Stimulated activated CD4-positive, alpha-beta T cell treated with anti-CD3 and anti-CD28 coated beads, Interleukin-2, amount 100 ng/mL, for 48 hours (primary cell): ENCODE measurements around the gene HOMER1.

Source experiments
- DNase-seq, 2 donors: peaks; one replicate each; pipeline ENCODE4 v3.0.0-alpha.2; 2020

HOMER1 gene

GRCh38 chr5:79488058-79488457, 25.9 kb downstream of the HOMER1 start:
- DNase-seq: no peak

- DNase-seq: no peak
These were observed 26.7 kb downstream of the HOMER1 start for GRCh38 chr5:79487251-79487650.

DNA sequence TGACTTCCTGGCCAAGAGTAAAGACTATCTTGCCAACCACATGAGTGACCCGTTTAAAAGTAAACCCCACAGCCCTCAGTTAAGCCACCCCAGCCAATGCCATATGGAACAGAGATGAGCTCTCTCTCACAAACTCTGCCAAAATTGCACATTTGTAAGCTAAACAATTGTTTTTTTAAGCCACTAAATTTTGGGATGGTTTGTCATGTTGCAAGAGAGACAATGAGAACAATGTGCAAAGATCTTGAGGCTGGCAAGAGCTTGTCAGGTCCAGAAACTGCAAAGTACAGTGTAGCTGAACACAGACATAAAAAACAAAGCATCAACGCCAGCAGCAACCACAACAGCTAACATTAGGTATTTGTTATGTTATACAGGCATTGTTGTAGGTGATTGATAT, 27.8 kb downstream of the HOMER1 start:
- no peak for DNase-seq

- DNase-seq: no peak
These were observed 29.2 kb downstream of the HOMER1 start for GRCh38 chr5:79484731-79485130.

- no peak for DNase-seq
These were observed 32.4 kb downstream of the HOMER1 start for GRCh38 chr5:79481574-79481973.

DNA sequence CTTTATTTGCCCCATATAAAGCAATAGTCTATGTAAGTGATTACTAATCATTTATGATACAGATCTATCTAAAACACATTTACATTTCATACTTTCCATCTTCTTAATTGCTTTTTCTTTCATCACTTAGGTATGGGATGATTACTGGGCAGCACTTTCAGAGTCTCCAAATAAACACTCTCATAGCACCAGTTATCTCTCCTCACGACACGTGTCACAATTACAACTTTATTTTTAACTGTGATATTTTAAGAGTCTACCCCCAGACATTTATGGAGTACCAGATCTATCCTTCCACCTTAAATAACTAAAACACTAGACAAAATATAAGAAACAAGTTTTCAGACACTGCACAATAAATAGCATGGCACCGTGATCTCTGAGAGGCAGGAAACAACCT, 32.9 kb downstream of the HOMER1 start:
- no peak for DNase-seq

GRCh38 chr5:79475152-79475466, 38.8 kb downstream of the HOMER1 start:
- DNase-seq: no peak

GRCh38 chr5:79474367-79475151, 39.4 kb downstream of the HOMER1 start:
- DNase-seq: no peak

DNA sequence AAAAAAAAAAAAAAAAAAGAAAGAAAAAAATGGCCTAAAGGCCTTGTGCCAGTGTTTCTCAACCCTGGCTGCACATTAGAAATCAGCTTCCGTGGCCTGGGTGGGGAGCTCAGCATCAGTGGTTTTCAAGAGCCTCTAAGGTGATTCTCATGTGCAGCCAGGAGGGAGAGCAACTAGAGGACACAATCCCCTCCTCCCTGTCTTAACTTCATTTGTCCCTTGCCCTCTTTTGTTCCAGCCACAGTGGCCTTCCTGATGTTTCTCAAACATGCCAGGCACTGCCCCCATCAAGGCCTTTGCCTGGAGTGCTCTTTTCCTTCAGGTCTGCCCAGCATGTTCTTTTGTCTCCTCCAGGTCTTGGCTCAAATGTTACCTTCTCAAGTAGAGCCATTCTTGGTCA, 42.4 kb downstream of the HOMER1 start:
- DNase-seq: no peak

GRCh38 chr5:79464695-79465332, 49.1 kb downstream of the HOMER1 start:
- no peak for DNase-seq

- DNase-seq: no peak
These were observed 49.7 kb downstream of the HOMER1 start for GRCh38 chr5:79464278-79464677.

- DNase-seq: no peak
These were observed 54.3 kb downstream of the HOMER1 start for GRCh38 chr5:79459626-79460025.

- no peak for DNase-seq
These were observed 56.9 kb downstream of the HOMER1 start for GRCh38 chr5:79456890-79457583.

DNA sequence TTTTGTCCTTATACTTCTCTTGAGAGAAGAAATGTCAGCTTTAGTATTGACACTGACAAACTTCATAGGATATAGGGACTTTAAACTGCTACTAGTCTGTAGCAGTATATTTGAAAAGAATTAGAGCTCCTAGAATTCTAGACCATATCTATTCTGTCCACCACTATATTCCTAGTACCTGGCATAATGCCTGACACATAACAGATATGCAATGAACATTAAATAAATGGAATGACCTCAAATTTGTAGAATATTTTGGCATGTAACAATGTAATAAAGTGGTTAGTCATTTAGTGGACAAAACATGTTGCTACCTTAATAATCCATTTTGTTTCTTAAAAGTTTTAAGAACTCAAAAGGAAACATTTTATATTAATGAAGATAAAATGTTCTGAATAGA, 57.5 kb downstream of the HOMER1 start:
- no peak for DNase-seq

GRCh38 chr5:79454043-79454442, 59.9 kb downstream of the HOMER1 start:
- no peak for DNase-seq

GRCh38 chr5:79448336-79448735, 65.6 kb downstream of the HOMER1 start:
- DNase-seq: no peak

GRCh38 chr5:79436821-79437220, 77.1 kb downstream of the HOMER1 start:
- no peak for DNase-seq

DNA sequence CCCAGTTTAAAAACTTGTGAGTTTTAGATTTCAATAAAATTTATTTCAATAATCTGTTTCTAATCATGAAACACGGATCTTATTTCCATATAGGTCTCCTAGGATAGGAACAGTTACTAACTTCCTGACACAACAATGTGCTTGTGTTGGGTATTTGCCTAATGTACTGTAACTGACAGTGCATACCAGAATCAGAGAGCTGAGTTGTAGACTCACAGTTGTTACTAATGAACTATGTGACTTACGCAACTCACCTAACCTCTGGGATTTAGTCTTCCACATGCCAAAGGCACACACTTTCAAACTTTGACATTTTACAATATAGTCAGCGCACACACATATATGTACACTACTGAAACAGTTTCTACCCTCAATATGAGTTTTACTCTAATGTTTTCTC, 77.7 kb downstream of the HOMER1 start:
- no peak for DNase-seq

DNA sequence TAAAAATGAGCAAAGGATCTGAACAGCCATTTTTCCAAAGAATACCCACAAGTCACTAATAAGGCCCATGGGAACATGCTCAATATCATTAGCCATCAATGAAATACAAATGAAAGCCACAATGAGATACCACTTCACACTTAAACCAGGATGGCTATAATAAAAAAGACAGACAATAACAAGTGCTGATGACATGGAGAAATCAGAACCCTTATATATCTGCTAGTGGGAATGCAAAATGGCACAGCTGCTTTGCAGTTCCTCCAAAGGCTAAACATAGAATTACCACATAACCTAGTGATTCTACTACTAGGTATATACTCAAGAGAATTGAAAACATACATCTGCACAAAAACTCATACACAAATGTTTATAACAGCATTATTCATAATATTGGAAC, 83.7 kb downstream of the HOMER1 start:
- no peak for DNase-seq

- no peak for DNase-seq
These were observed 90.6 kb downstream of the HOMER1 start for GRCh38 chr5:79423296-79423695.

DNA sequence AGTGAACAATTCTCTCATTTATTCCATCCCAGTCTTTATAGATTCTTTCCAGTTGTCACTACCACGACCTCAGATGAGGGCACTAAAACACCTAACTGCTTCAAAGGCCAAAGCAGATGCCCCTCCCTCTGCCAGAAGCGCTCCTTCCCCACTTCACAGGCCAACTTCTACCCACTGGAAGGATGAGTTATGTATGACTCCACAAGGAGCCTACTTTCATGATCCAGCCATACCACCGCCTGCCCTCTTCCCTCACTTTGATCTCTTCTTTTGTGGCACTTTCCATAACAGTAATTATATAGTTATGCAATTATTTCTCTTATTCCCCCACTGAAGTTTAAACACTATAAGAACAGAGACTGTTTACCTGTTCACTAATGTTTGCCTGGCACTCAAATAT, 93.7 kb downstream of the HOMER1 start:
- DNase-seq: no peak

- DNase-seq: no peak
These were observed 95.7 kb downstream of the HOMER1 start for GRCh38 chr5:79418276-79418675.

- DNase-seq: no peak
These were observed 96.4 kb downstream of the HOMER1 start for GRCh38 chr5:79417495-79417894.

GRCh38 chr5:79416499-79416898, 97.4 kb downstream of the HOMER1 start:
- DNase-seq: no peak
